ENCODE measurements around the gene FARSB. TPM values are rescaled to one million over a fixed set of nuclear protein-coding genes. Genes with fewer than 3 reads are reported as not detected.
A peak's percentile ranks its signal among the peaks of the same experiment; 100 is the strongest.

FARSB gene
- total RNA-seq, 1 experiment from 2014 or later = 32.9 TPM

DNA sequence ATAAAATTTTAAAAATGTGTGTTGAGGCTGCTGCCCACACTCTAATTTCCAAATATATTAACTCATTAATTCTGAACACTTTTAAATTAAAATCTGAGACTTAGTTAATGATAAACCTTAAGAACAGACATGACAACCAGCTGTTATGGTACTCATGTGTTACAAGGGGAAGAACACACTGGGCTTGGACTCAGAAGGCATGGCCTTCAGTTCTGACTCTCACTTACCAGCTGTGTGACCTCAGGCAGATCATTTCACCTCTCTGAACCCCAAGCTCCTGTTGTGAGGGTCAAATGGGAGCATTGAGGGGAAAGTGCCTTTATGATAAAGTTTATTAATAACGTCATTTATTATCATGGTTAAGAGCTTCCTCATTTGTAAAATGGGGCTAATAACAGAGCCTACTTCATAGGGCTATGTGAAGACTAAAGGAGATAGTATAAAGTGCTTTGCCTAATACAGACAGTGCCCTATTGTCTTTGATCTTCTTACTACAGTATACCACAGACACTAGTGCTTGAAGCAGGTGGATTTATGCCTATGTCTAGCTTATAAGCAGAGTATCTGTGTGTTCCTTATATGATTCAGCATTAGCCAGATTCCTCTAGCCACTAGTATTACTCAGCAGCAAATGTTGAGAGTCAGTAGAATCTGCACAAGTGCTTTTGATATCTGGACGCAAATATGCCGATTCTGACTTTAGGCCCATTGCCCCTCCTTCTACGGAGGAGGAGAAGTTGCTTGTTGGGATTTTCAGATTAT, 131.9 kb downstream of the FARSB start:
- BruUV-seq (replicated peaks) = no TSS peak
- Histone ChIP-seq H3K27me3 (ENCODE audit: low read length) (peaks cover 23% of the 10 kb centered on the region), H3F3A (ENCODE audit: low read length, unreplicated experiment) (no peaks in the 10 kb centered on the region), H2AFZ (ENCODE audit: low read length) (no peak overlapping the region), H3K27ac (ENCODE audit: low read length) (no peak overlapping the region), H3K79me2 (ENCODE audit: low read length) (no peaks in the 10 kb centered on the region), H3K4me3 (ENCODE audit: low read length) (no peak overlapping the region), H4K20me1 (ENCODE audit: low read length) (no peaks in the 10 kb centered on the region), H3K36me3 (ENCODE audit: low read depth, low read length) (no peaks in the 10 kb centered on the region), H3K9me3 (ENCODE audit: low read length) (no peaks in the 10 kb centered on the region), H3K4me2 (ENCODE audit: low read length) (no peak overlapping the region), H3K9ac (ENCODE audit: low read length) (no peak overlapping the region), H3K9me2 (replicated peaks; ENCODE audit: low read length) (no peaks in the 10 kb centered on the region), H3K4me1 (ENCODE audit: insufficient read depth, low read length) (no peaks in the 10 kb centered on the region)
- POLR2A ChIA-PET (ENCODE audit: unreplicated experiment) = no interaction called here
- intact Hi-C loops (cut with micrococcal nuclease) = no loop called here
- CTCF ChIA-PET = no interaction called here
- ATAC-seq = no peak
- DNase-seq = peak; percentile 11
- TF ChIP-seq EZH2phosphoT487 (IDR thresholded peaks at IDR 0.05; ENCODE audit: borderline replicate concordance, low read length) = no peak
- TF ChIP-seq EZH2 (IDR thresholded peaks at IDR 0.05; ENCODE audit: low read length, unreplicated experiment) = no peak
- TF ChIP-seq, protein P1, sequence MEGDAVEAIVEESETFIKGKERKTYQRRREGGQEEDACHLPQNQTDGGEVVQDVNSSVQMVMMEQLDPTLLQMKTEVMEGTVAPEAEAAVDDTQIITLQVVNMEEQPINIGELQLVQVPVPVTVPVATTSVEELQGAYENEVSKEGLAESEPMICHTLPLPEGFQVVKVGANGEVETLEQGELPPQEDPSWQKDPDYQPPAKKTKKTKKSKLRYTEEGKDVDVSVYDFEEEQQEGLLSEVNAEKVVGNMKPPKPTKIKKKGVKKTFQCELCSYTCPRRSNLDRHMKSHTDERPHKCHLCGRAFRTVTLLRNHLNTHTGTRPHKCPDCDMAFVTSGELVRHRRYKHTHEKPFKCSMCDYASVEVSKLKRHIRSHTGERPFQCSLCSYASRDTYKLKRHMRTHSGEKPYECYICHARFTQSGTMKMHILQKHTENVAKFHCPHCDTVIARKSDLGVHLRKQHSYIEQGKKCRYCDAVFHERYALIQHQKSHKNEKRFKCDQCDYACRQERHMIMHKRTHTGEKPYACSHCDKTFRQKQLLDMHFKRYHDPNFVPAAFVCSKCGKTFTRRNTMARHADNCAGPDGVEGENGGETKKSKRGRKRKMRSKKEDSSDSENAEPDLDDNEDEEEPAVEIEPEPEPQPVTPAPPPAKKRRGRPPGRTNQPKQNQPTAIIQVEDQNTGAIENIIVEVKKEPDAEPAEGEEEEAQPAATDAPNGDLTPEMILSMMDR (conservative IDR thresholded peaks at IDR 0.05; ENCODE audit: low read depth, low read length) = no peak

DNA sequence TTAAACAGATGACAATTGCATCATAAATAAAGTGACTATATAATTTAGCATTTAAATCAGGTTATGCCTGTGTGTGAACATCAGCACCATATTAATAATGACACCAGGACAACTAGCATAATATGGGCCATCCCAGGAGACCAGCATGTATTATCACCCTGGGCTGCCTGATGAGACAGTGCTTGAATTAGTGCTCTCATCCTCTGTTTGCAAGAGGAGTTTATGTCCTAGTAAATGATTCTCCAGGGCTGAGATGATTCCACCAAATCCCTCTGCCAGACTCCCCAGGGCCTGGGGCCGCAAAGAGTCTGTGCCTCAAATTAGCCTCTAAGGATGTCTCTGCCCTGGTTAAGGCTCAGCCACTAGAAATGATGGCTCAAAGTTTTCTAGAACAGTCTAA, 133.8 kb downstream of the FARSB start:
- no peak overlapping the region for H3K4me2 ChIP-seq (ENCODE audit: low read length)
- H2AFZ ChIP-seq (ENCODE audit: low read length) = no peak overlapping the region
- no peaks in the 10 kb centered on the region for H3K79me2 ChIP-seq (ENCODE audit: low read length)
- no peaks in the 10 kb centered on the region for H3K4me1 ChIP-seq (ENCODE audit: insufficient read depth, low read length)
- no TSS peak for BruUV-seq (replicated peaks)
- POLR2A ChIA-PET (ENCODE audit: unreplicated experiment) = no interaction called here
- DNase-seq = no peak
- no peak overlapping the region for H3K4me3 ChIP-seq (ENCODE audit: low read length)
- no peaks in the 10 kb centered on the region for H3K9me3 ChIP-seq (ENCODE audit: low read length)
- H3K36me3 ChIP-seq (ENCODE audit: low read depth, low read length) = no peaks in the 10 kb centered on the region
- CTCF ChIA-PET = no interaction called here
- no peaks in the 10 kb centered on the region for H4K20me1 ChIP-seq (ENCODE audit: low read length)
- intact Hi-C loops (cut with micrococcal nuclease) = no loop called here
- no peaks in the 10 kb centered on the region for H3F3A ChIP-seq (ENCODE audit: low read length, unreplicated experiment)
- H3K9ac ChIP-seq (ENCODE audit: low read length) = no peak overlapping the region
- H3K27ac ChIP-seq (ENCODE audit: low read length) = no peak overlapping the region
- peaks cover 37% of the 10 kb centered on the region for H3K27me3 ChIP-seq (ENCODE audit: low read length)
- ATAC-seq = no peak
- TF ChIP-seq, protein P1 (conservative IDR thresholded peaks at IDR 0.05; ENCODE audit: low read depth, low read length) = no peak
- TF ChIP-seq EZH2phosphoT487 (IDR thresholded peaks at IDR 0.05; ENCODE audit: borderline replicate concordance, low read length) = no peak
- no peak for TF ChIP-seq EZH2 (IDR thresholded peaks at IDR 0.05; ENCODE audit: low read length, unreplicated experiment)
- no peaks in the 10 kb centered on the region for H3K9me2 ChIP-seq (replicated peaks; ENCODE audit: low read length)

DNA sequence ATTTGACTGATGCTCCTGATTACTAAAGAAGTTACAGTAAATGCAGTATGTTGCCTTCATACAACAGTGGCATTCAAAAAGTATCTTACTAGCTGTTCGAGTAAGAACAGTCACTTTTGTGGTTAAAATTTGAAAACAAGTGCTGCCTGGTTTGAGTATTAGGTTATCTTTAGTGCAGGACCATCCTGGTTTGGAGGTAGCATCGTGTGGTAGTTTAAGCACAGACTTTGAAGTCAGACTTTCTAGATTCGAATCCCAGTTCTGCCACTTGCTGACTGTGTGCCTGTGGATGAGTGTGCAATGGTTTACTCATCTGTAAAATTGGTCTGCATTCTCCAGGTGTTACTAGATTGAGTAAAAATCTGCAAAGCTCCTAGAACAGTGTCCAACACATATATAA, 134.8 kb downstream of the FARSB start:
- H3K27me3 ChIP-seq (ENCODE audit: low read length) = peaks cover 38% of the 10 kb centered on the region
- H3K9me2 ChIP-seq (replicated peaks; ENCODE audit: low read length) = no peaks in the 10 kb centered on the region
- H3K27ac ChIP-seq (ENCODE audit: low read length) = no peak overlapping the region
- no peaks in the 10 kb centered on the region for H3F3A ChIP-seq (ENCODE audit: low read length, unreplicated experiment)
- H3K4me2 ChIP-seq (ENCODE audit: low read length) = no peak overlapping the region
- no peak overlapping the region for H3K9ac ChIP-seq (ENCODE audit: low read length)
- no peak for ATAC-seq
- TF ChIP-seq EZH2 (IDR thresholded peaks at IDR 0.05; ENCODE audit: low read length, unreplicated experiment) (no peak), EZH2phosphoT487 (IDR thresholded peaks at IDR 0.05; ENCODE audit: borderline replicate concordance, low read length) (no peak)
- TF ChIP-seq, protein P1 (conservative IDR thresholded peaks at IDR 0.05; ENCODE audit: low read depth, low read length) = no peak
- no peaks in the 10 kb centered on the region for H3K9me3 ChIP-seq (ENCODE audit: low read length)
- H3K36me3 ChIP-seq (ENCODE audit: low read depth, low read length) = no peaks in the 10 kb centered on the region
- ChIA-PET CTCF (no interaction called here), POLR2A (ENCODE audit: unreplicated experiment) (no interaction called here)
- H3K4me1 ChIP-seq (ENCODE audit: insufficient read depth, low read length) = no peaks in the 10 kb centered on the region
- intact Hi-C loops (cut with micrococcal nuclease) = no loop called here
- H3K4me3 ChIP-seq (ENCODE audit: low read length) = no peak overlapping the region
- H3K79me2 ChIP-seq (ENCODE audit: low read length) = no peaks in the 10 kb centered on the region
- no peaks in the 10 kb centered on the region for H4K20me1 ChIP-seq (ENCODE audit: low read length)
- no peak for DNase-seq
- no TSS peak for BruUV-seq (replicated peaks)
- H2AFZ ChIP-seq (ENCODE audit: low read length) = no peak overlapping the region
